Sigmoid colon (tissue), 4 donors: ENCODE data around the gene CSK.

Experiments used
- CTCF ChIP-seq, 4 experiments: fragments of 450-650 bp in 3 of 4; fragments of 200-600 bp in 1 of 4; IDR thresholded peaks; one replicate each; pipeline ENCODE4 v1.5.1; 2016 to 2019; ENCODE audit warnings: antibody characterized with exemption in 4 of 4, mild to moderate bottlenecking in 3 of 4, moderate library complexity in 2 of 4
- EP300 ChIP-seq, 4 donors: sonication (generic); formaldehyde crosslinking; IDR thresholded peaks; one replicate each; pipeline ENCODE4 v1.6.1; 2017; ENCODE audit warnings: antibody characterized with exemption in 4 of 4
- POLR2A ChIP-seq, 2 donors: fragments of 450-650 bp; IDR thresholded peaks; one replicate each; pipeline ENCODE4 v1.6.1; 2016; ENCODE audit warnings: antibody characterized with exemption in 2 of 2, mild to moderate bottlenecking in 2 of 2, moderate library complexity in 2 of 2

DNA sequence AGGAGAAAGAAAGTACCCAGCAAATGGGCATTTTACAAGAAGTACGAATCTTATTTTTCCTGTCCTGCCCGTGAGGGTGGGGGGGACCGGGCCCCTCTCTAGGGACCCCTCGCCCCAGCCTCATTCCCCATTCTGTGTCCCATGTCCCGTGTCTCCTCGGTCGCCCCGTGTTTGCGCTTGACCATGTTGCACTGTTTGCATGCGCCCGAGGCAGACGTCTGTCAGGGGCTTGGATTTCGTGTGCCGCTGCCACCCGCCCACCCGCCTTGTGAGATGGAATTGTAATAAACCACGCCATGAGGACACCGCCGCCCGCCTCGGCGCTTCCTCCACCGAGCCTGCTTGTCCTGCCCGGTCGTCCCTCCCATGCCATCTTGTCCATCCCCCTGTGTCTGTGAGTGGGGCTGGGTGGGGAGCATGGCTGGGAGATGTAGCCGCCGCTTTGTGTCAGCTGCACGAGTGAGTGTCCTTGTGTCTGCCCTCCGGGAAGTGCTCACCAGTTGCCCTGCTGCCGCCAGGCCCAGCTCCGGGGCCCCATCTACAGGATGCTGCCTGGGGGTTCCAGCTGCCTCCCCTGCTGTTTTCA lies 21.1 kb downstream of the CSK start:
- TF ChIP-seq EP300 (IDR thresholded peaks at IDR 0.05), result no peak
- TF ChIP-seq CTCF (IDR thresholded peaks at IDR 0.05), result no peak
- TF ChIP-seq POLR2A (IDR thresholded peaks at IDR 0.05), result no peak
